ENCODE measurements around the gene ADGRV1. TPM values are rescaled to one million over a fixed set of nuclear protein-coding genes. Genes with fewer than 3 reads are reported as not detected.

The ADGRV1 gene
- total and polyA plus RNA-seq, 9 of the 15 experiments (the other 6 are each of a cell fraction or from before 2014, with no cell fraction given) = 21.7 to 156 (median 58.2) TPM

DNA sequence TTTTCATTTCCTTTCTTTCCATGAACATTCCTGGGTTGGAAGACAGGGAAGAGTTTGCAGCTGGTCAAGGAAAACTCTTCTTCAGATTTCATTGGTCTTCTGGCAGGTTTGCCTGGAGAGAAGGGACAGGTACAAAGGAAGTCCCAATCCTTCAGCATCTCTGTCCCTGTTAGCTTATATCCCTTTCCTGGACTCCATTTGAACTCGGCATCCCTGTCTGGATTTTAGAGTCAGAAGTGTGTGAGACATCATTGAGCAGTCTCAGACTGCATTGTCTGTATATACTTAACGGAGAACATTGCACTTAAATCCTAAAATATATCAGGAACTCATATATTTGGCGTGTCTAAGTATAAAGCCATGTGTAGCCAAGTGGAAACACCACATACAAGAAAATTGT, 54.9 kb downstream of the ADGRV1 start:
- FAIRE-seq = no peak
- no TSS peak for BruUV-seq (replicated peaks)
- Histone ChIP-seq H3K4me3 (0 out of 2 replicates have a peak overlapping the region, but pooled peaks have one; percentile 5), H3K36me3 (ENCODE audit: control insufficient read depth, insufficient read depth, low read length) (peaks cover 7% of the 10 kb centered on the region; the same call in 2 of the 3 replicates), H3K27ac (ENCODE audit: extremely low read depth, low read depth, low read length) (peak overlapping the region; percentile 63), H3K9ac (ENCODE audit: insufficient read depth in 1 of 2, low read depth in 2 of 2, low read length in 2 of 2) (peak overlapping the region in 1 of 2 experiments; percentile 64; a peak in 2 of 4 replicates), H3K9me3 (replicated peaks; ENCODE audit: control insufficient read depth, insufficient read depth, low read depth, low read length) (no peaks in the 10 kb centered on the region; the same call in 1 of the 2 replicates), H4K20me1 (replicated peaks; ENCODE audit: control insufficient read depth, insufficient read depth, low read length) (no peaks in the 10 kb centered on the region), H3K4me2 (ENCODE audit: insufficient read depth, low read length) (peak overlapping the region; percentile 52), H3K79me2 (ENCODE audit: control insufficient read depth, insufficient read depth, low read length) (peaks cover 3% of the 10 kb centered on the region; the same call in 1 of the 3 replicates), H3K9me1 (ENCODE audit: control insufficient read depth, insufficient read depth, low read length) (no peaks in the 10 kb centered on the region), H3K4me1 (replicated peaks in 1 of 2; ENCODE audit: control insufficient read depth in 2 of 2, insufficient read depth in 2 of 2, low read length in 2 of 2) (peaks cover 0 to 10% of the 10 kb centered on the region in 2 experiments; a peak in 2 of 5 replicates), H3K27me3 (ENCODE audit: control insufficient read depth in 2 of 2, insufficient read depth in 2 of 2, low read length in 2 of 2) (no peaks in the 10 kb centered on the region), H2AFZ (ENCODE audit: low read depth, low read length) (peak overlapping the region; percentile 91)
- CTCF ChIA-PET (ENCODE audit: low intra/inter-chr PET ratio) = no interaction called here
- POLR2A ChIA-PET = interaction anchor here (0.7 kb wide), 1 partner anchor 51 kb away, joined by 3 read pairs; no protein-coding TSS in a partner anchor
- intact Hi-C loops (cut with micrococcal nuclease) (loop anchor here (2.0 kb wide), 1 partner anchor 31 kb away; no protein-coding TSS in a partner anchor), in situ Hi-C loops (cut with MboI) (no loop called here)
- peak; percentile 80 for ATAC-seq
- 17% methylated on average over 3 of the region's 3 CpGs for WGBS (ENCODE audit: insufficient coverage, low coverage, missing lambda C conversion rate)
- DNase-seq (ENCODE audit: extremely low read depth in 1 of 4, low spot score in 3 of 4) = peak in 2 of 4 experiments; percentile 32 to 44
- TF ChIP-seq ZNF592 (IDR thresholded peaks at IDR 0.05) (peak; percentile 19; the same call in 1 of the 2 replicates), ZNF436 (CRISPR knock-in tag; IDR thresholded peaks at IDR 0.05) (no peak), MTA3 (IDR thresholded peaks at IDR 0.05; ENCODE audit: borderline replicate concordance) (no peak), BCLAF1 (IDR thresholded peaks at IDR 0.05; ENCODE audit: borderline replicate concordance in 1 of 2, control insufficient read depth in 1 of 2, low read depth in 2 of 2, low read length in 1 of 2) (no peak), FOXJ3 (CRISPR knock-in tag; IDR thresholded peaks at IDR 0.05) (no peak), CBFA2T3 (IDR thresholded peaks at IDR 0.05) (no peak), ZNF586 (CRISPR knock-in tag; conservative IDR thresholded peaks at IDR 0.05) (no peak), PHB2 (IDR thresholded peaks at IDR 0.05; ENCODE audit: low read depth) (no peak), BHLHE40 (IDR thresholded peaks at IDR 0.05; ENCODE audit: low read length) (no peak), TRIM25 (IDR thresholded peaks at IDR 0.05; ENCODE audit: borderline replicate concordance) (no peak), COPS2 (conservative IDR thresholded peaks at IDR 0.05) (no peak), MTA1 (IDR thresholded peaks at IDR 0.05; ENCODE audit: borderline replicate concordance) (no peak)

All from K562 (cell line).